ENCODE data around the gene MORN4.
"Not testable (repeated sequence)": the region's sequence is repeated elsewhere in the genome, so short reads cannot be mapped to it uniquely, and the experiment has no call there.

MORN4 gene

DNA sequence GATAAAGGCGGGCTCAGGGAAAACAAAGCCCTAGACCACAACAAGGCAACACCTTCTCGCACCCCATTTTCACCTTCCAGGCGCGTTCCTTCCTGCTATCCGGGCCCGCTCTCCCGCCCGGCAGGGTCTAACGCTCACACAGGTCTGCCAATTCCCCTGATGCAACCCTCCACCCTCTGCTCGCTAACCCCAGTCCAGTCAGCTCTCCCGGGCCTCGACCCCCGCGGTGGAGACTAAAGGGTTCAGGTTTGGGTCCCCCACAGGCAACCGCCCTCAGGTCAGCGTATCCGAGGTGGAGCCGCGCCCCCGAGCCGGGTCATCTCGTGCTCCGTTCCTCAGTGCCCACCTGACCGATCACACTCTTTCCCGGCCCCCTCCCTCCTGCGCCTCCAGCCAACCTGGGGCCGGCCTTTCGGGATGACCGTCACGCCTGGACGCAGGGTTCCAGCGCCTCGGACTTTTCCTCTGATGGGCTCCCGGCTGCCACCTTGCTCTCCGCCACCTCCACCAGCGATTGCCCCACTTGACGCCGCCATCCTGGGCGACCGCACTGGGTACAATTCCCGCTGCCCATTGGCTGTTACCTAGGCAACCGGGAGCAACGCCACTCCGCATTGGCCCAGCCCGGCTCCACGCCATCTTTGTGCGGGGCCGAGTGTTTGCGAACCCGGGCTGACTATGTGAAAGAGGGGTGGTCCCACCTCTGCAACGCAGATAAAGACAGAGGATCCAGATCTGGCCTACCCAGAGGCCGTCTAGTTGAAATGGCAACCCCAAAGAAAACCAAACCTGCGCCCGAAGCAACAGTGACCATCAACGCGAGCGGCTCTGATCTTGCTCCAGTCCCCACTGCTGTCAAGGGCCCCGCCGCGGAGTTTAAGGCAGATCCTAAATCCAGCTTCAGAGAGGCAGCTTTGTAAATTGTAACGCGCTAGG is at the start of gene MORN4:
TSS of gene MORN4 (minus strand) at position 552 of the 936 bp plus-strand sequence. CDS start 13,847 bp downstream, outside the sequence.
- DNase-seq = peak; percentile 97

DNA sequence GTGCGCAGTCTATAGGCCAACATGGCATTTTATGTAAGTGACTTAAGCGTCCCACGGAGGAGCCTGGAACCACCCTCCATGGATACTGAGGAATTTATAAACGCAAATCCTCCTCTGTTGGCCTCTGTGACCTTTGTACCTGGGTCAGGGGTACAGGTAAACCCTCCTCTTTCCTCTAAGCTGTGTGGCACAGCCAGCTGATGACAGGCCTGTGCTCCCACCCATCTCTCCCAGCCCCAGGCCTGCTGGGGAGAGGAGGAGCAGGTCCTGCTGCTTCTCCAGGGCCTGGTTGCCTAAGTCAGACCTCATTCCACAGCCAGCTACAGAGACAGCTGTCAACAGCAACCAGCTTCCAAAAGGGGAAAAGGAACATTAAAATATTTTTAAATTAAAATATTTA is 48.7 kb upstream of the MORN4 start:
- DNase-seq = no peak

DNA sequence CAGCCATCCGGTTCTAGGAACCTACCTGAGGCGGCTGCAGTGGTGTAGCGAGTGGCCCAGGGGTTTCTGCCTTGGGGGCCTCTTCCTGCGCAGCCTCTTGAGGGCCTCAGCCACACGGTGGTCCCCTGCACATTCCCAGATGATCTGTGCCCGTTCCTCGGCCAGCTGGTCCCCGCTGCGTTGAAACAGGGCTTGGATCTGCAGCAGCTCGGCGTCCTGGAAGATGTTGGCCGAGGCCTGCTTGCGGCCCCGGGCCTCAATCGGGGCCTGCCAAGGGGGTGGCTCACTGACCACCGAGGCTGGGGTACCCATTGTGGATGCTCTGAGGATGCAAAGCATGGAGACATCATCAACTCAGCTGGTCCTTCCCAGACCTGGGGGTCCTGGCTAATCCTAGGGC is 46.3 kb upstream of the MORN4 start:
- no peak for DNase-seq

DNA sequence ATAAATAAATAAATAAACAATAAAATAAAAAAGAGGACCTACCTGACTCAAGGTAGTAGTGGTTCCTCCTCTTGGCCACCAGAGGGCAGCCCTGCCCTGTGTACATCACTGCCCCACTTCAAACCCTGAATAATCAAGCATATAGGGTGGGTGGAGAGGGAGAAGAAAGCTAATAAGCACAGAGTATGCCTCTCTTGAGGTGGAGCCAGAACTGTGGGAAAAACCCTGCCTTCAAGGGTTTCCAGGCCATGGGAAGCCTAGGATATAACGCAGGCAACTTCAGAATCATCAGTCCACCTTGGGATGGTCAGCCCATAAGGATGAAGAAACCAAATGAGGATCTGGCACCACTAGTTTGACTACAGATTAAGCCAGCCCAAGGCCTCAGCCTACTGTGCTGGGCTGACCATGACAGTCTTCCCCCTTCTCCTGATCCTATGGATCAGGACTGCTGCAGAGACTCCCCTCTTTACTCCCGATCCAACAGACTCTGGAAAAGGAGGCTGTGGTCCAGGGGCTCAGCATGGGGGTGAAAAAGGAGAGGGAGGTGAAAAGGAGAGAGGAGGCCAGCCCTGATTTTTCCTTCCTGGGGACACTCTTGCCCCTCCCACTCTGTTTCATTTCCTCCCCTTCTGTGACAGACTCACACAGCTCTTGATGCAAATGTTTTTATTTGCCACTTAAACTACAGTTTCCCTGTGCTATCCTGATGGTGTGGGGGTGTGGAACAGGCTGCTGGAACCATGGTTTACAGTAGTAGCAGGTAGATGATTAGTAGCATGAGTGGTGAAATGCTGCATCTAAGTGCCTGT is 43.7 kb upstream of the MORN4 start:
- peak; percentile 62 for DNase-seq

DNA sequence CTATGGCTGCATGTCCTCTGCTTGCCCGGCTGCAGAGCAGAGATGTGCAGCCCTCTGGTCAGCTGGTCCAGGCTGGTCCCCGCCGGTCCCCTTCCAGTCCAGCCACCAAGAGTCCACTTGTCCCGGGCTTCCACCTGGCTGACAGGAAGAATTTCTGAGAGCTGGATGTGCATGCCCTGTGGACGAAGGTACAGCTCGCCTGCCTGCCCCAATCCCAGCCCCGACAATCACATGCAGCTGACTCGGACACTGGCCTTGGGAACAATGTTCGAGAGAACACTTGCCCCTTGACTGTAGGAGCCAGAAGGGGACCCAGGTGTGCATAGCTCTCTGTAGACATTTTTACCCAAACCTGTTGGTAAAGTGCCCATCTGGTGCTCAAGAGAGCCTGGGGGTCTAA is 41.9 kb upstream of the MORN4 start:
- DNase-seq = no peak

DNA sequence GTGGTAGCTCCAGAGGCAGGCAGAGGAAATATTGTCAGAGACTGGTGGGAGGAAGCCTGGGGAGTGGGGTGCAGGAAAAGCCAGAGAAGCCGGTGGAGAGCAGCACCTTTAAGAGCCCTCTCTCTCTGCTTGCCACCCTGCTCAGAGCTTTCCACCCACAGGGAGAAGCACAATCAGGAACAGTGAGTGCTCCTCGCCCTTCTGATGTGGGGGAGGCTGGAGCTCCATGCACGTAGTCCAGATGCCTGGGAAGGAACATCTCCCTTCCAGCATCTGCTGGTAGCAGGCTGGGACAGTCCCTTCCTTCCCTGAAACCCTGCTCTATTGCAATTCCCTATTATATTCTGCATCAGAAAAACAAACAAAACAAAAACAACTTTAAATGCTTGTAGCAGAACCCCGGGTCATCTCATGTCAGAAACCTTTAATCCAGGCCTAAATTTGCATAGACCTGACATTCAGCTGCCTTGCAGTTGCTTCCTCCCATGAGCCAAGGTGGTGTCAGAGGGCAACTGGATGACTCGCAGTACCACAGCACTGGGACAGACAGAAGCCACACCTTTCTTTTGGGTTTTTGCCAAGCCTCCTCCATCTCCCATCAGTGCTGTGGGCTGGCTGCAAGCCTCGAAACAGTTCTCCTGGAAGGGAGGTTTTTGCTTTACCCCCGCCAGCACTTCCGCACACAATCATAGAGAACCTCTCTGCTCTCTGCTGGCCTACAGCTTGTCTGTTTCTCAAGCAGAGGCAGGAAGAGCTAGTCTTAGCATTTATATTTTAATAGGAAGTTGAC is 40.6 kb upstream of the MORN4 start:
- no peak for DNase-seq

GRCh38 chr10:97669571-97669970 is 36.3 kb upstream of the MORN4 start:
- DNase-seq = no peak

DNA sequence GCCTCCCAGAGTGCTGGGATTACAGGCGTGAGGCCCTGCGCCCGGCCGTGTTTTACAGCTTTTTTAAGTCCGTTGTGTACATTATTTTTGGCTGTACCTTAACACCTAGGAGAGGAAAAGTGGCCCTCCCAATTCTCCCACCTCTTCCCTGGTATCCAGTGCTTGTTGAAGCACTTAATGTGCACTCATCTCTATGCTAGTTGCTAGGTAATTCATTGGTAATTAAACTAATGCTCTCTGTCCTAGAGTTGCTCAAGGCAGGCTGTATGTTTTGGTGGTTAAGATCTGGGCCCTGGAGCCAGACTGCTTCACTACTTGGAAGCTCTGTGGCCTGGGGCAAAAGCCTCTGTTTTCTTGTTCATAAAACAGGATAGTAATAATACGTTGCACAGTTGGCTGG is 34.2 kb upstream of the MORN4 start:
- no peak for DNase-seq

GRCh38 chr10:97666992-97667391 is 33.7 kb upstream of the MORN4 start:
- no peak for DNase-seq

- no peak for DNase-seq
Measured at GRCh38 chr10:97664282-97664850, 31.1 kb upstream of the MORN4 start.

GRCh38 chr10:97659589-97659988 is 26.3 kb upstream of the MORN4 start:
- DNase-seq = no peak

- no peak for DNase-seq
Measured at GRCh38 chr10:97656777-97657176, 23.5 kb upstream of the MORN4 start.

- DNase-seq = no peak
Measured at GRCh38 chr10:97651773-97652172, 18.5 kb upstream of the MORN4 start.

DNA sequence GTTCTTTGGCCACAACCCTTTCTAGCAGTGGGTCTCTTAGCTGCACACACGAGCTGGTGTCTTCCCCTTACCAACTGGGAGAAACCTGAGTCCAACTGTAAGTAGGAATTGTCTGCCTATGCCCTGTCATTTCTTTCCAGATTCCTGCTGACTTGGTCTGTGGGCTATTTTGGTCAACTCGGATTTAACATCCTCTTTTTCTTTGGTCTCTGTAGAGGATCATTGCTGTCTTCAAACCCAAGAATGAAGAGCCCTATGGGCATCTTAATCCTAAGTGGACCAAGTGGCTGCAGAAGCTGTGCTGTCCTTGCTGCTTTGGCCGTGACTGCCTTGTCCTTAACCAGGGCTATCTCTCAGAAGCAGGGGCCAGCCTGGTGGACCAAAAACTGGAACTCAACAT is 17.4 kb upstream of the MORN4 start:
- no peak for DNase-seq

- not testable (repeated sequence) for DNase-seq
Measured at GRCh38 chr10:97649405-97649750, 16.1 kb upstream of the MORN4 start.

GRCh38 chr10:97648562-97649404 is 15.5 kb upstream of the MORN4 start:
- DNase-seq = no peak

GRCh38 chr10:97647556-97647955 is 14.3 kb upstream of the MORN4 start:
- DNase-seq = no peak

DNA sequence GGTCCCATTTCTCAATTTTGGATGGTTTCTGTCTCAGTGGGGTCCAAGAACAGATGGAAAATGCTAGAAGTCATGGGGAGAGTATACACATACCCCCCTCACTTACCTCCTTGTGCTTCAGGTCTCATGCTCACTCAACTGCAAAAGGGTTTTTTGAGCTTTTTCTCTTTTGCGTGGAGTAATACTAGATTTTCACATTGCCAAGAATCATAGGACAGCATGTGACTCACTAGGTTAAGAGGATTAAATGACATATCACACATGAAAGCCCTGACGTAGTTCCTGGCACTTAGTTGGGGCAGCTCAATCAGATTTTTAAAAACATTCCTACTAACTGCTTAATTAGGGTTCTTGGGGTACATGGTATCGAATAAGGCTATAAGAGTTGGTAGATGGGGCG is 11.6 kb upstream of the MORN4 start:
- no peak for DNase-seq

DNA sequence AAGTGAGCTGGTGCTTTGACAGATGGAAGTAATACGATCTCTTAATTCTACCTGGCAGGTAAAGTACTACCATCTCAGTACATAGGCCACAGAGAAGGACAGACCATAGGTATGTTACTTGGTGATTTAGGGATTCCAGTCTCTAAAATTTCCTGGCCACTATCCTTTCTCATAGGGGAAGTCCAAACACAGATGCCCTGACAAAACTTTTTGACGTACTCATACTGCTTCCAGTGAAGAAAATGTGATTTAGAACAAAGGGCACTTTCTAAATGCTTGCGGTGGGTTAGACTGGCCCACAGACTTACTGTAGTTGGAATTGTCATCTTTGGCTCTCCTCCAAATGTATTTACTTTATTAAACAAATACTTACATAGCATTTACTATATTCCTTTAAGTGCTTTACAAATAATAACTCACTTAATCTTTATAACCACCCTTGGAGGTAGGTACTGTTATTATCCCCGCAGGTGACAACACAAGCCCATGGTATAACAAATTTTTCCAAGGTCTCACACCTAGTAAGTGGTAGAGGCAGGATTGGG is 10.2 kb upstream of the MORN4 start:
- peak; percentile 18 for DNase-seq

DNA sequence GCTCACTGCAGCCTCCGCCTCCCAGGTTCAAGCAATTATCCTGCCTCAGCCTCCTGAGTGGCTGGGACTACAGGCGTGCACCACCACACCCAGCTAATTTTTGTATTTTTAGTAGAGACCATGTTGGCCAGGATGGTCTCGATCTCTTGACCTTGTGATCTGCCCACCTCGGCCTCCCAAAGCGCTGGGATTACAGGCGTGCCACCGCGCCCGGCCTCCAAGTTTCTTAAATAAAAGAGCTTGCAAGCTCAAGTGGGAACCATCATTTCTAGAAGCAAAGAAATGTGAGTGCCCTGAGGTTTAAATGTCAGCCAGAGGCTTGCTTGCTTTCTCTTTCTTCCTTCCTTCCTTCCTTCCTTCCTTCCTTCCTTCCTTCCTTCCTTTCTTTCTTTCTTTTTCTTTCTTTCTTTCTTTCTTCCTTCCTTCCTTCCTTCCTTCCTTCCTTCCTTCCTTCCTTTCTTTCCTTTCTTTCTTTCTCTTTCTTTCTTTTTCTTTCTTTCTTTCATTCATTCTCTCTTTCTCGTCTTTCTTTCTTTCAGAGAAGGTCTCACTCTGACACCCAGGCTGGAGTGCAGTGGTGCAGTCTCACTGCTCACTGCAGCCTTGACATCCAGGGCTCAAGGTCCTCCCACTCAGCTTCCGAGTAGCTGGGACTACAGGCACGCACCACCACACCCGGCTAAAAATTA is 9.3 kb upstream of the MORN4 start:
- not testable (repeated sequence) for DNase-seq
